GM12801 (cell line): ENCODE measurements around the gene CBLC.

Source experiments
- TF ChIP-seq, protein P1 (sequence below): IDR thresholded peaks from one replicate; pipeline ENCODE4 v1.5.1; 2011; ENCODE audit warnings: control low read depth; ENCODE audit not compliant: insufficient read length; ENCODE audit errors: extremely low read depth

Gene CBLC

DNA sequence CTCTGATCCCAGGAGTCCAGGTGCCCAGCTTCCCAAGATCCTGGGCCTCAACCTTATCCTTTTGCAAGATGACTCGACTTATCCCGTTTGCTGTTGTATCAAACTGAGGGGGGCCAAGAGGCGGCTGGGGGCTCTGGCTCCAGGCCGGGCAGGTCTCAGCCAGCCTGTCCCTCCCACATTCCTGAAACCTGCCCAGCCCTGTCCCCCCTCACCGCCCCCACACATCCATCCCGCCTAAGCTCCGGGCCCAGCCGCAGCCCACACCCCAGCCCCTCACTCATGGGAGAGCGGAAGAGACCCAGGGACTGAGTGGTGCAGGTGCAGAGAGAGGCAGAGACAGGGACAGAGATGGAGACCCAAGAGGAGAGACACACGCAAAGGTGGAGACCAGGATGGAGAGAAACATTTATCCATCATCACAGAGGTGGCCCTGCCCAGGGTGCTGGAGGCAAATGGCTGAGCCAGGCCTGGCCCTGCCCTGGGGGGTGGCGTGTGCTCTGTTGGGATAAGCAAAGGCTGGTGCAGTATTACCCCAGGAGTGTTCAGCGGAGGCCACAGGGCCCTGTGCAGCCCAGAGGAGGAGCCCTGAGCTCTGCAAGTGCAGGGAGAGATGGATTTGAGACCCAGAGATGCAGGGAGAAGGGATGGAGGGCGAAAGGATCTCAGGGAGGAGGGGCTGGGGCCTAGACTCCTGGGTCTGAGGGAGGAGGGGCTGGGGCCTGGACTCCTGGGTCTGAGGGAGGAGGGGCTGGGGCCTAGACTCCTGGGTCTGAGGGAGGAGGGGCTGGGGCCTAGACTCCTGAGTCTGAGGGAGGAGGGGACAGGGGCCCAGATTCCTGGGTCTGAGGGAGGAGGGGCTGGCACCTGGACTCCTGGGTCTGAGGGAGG is 32.8 kb downstream of the CBLC start:
- TF ChIP-seq, protein P1, sequence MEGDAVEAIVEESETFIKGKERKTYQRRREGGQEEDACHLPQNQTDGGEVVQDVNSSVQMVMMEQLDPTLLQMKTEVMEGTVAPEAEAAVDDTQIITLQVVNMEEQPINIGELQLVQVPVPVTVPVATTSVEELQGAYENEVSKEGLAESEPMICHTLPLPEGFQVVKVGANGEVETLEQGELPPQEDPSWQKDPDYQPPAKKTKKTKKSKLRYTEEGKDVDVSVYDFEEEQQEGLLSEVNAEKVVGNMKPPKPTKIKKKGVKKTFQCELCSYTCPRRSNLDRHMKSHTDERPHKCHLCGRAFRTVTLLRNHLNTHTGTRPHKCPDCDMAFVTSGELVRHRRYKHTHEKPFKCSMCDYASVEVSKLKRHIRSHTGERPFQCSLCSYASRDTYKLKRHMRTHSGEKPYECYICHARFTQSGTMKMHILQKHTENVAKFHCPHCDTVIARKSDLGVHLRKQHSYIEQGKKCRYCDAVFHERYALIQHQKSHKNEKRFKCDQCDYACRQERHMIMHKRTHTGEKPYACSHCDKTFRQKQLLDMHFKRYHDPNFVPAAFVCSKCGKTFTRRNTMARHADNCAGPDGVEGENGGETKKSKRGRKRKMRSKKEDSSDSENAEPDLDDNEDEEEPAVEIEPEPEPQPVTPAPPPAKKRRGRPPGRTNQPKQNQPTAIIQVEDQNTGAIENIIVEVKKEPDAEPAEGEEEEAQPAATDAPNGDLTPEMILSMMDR, result no peak

DNA sequence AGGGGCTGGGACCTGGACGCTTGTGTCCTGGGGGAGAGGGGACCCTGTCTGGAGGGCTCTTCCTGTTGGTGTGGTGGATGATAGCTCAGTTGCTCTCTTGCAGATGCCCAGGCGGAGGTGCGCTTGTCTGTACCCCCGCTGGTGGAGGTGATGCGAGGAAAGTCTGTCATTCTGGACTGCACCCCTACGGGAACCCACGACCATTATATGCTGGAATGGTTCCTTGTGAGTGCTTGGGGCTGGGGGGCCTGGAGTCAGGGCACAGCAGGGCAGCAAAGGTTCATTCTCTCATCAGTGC is 33.4 kb downstream of the CBLC start:
- TF ChIP-seq, protein P1, result no peak

DNA sequence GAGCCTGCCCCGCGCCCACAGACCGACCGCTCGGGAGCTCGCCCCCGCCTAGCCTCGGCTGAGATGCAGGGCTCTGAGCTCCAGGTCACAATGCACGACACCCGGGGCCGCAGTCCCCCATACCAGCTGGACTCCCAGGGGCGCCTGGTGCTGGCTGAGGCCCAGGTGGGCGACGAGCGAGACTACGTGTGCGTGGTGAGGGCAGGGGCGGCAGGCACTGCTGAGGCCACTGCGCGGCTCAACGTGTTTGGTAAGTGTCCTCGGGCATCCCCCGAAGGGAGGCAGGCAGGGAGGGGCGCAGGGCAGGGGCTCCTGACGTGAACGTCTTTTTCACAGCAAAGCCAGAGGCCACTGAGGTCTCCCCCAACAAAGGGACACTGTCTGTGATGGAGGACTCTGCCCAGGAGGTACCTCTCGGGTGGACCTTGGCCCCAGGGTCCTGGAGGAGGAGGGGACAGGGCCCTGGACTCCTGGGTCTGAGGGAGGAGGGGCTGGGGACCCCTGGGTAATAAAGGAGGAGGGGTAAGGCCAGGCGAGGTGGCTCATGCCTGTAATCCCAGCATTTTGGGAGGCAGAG is 34.5 kb downstream of the CBLC start:
- TF ChIP-seq, protein P1, result no peak

DNA sequence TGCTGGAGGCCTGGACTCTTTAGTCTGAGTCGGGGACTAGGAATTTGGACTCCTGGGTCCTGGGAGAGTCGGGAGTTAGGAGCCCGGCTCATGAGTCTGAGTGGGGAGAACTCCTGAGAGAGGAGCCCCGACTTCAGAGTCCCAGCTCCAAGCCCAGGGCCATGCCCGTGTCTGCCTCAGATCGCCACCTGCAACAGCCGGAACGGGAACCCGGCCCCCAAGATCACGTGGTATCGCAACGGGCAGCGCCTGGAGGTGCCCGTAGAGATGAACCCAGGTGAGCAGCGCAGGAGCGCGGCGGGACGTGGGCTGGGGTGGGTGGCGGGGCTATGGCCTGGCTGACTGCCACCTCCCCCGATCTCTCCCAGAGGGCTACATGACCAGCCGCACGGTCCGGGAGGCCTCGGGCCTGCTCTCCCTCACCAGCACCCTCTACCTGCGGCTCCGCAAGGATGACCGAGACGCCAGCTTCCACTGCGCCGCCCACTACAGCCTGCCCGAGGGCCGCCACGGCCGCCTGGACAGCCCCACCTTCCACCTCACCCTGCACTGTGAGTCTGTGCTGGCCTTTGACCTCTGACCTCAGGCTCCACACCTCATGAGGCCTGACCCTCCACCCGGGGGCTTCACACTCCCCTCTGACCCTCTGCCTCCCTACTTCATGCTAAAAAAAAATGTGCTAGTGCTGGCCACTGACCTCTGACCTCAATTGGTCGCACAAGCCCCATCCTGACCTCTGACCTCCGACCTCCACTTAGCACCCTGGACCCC is 35.6 kb downstream of the CBLC start:
- TF ChIP-seq, protein P1, result no peak

DNA sequence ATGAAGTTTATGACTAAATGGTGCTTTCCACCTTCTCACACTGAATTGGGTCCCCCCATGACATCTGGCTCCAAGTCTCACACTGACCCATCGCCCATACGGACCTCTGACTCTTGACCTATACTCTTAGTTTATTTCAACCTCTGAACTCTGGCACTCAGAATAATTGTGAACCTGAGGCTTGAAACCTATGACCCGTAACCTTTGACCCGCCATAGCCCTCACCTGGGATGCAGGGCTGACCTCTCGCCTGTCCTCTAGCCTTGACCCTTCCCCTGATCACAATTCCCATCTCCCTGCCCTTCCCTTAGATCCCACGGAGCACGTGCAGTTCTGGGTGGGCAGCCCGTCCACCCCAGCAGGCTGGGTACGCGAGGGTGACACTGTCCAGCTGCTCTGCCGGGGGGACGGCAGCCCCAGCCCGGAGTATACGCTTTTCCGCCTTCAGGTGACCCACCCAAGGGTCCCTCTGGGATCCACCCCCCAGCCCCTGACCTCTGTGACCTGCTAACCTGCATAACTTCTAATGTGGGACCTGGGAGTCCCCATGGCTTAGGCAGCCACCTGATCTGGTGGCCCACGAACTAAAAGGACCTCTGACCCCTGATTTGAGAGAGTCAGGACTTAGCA is 36.3 kb downstream of the CBLC start:
- TF ChIP-seq, protein P1, result no peak

DNA sequence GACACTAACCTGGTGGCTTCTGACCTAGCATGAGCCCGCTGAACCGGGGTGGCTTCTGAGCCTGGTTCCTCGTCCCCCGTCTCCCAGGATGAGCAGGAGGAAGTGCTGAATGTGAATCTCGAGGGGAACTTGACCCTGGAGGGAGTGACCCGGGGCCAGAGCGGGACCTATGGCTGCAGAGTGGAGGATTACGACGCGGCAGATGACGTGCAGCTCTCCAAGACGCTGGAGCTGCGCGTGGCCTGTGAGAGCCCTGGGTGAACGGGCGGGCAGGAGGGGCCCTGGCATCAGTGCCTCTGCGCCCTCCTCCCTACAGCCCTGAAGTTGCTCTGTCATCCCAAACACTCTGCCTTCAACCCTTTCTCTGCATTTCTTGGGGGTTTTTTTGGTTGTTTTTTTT is 36.8 kb downstream of the CBLC start:
- TF ChIP-seq, protein P1, result no peak

DNA sequence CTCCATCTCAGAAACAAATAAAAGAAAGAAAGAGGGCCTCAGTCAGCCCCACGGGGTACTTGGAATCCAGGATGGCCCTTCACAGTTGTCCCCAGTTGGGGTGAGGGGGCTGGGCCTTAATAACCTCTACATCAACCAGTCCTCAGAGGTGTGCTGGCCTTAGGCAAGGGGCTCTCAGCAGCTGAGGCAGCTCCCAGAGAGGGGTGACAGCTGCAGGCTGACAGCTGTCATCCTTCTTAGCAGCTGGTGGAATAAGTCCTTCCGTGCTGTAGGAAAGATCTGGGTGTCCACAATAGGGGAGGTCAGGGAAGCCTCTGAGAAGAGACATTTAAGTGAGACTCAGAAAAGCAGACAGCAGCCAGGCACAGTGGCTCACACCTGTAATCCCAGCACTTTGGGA is 38.6 kb downstream of the CBLC start:
- TF ChIP-seq, protein P1, result no peak
